Effector CD8-positive, alpha-beta T cell (primary cell): Measurements from ENCODE around the gene TLCD3A.
"Not testable (repeated sequence)": the region's sequence is repeated elsewhere in the genome, so short reads cannot be mapped to it uniquely, and the experiment has no call there.

Experiments
- DNase-seq: peaks from one replicate; lab custom pipeline; 2025; lab: John Stamatoyannopoulos, UW

Gene TLCD3A

GRCh38 chr17:708132-708531 is 24.3 kb upstream of the TLCD3A start:
- no peak for DNase-seq

GRCh38 chr17:718075-718474 is 14.3 kb upstream of the TLCD3A start:
- no peak for DNase-seq

GRCh38 chr17:720706-721539 is 11.5 kb upstream of the TLCD3A start:
- DNase-seq: no peak

GRCh38 chr17:721540-721937 is 10.9 kb upstream of the TLCD3A start:
- no peak for DNase-seq

- DNase-seq: no peak
These were observed 7.3 kb upstream of the TLCD3A start for GRCh38 chr17:725084-725483.

- no peak for DNase-seq
These were observed 6.7 kb upstream of the TLCD3A start for GRCh38 chr17:725746-726145.

GRCh38 chr17:726271-726919 is 6.0 kb upstream of the TLCD3A start:
- DNase-seq: no peak

- no peak for DNase-seq
These were observed 3.5 kb upstream of the TLCD3A start for GRCh38 chr17:728911-729310.

GRCh38 chr17:731644-732066 is 741 bp upstream of the TLCD3A start:
- DNase-seq: no peak

- no peak for DNase-seq
These were observed 715 bp downstream of the TLCD3A start for GRCh38 chr17:732902-733720.

- no peak for DNase-seq
These were observed 1.3 kb downstream of the TLCD3A start for GRCh38 chr17:733743-734142.

- DNase-seq: no peak
These were observed 5.2 kb downstream of the TLCD3A start for GRCh38 chr17:737561-738113.

- DNase-seq: no peak
These were observed 8.0 kb downstream of the TLCD3A start for GRCh38 chr17:740240-741017.

- no peak for DNase-seq
These were observed 9.9 kb downstream of the TLCD3A start for GRCh38 chr17:742147-742793.

GRCh38 chr17:743139-743538 is 10.7 kb downstream of the TLCD3A start:
- no peak for DNase-seq

GRCh38 chr17:744937-745336 is 12.5 kb downstream of the TLCD3A start:
- DNase-seq: no peak

- DNase-seq: no peak
These were observed 13.0 kb downstream of the TLCD3A start for GRCh38 chr17:745406-745805.

- no peak for DNase-seq
These were observed 13.8 kb downstream of the TLCD3A start for GRCh38 chr17:746181-746580.

- DNase-seq: no peak
These were observed 14.6 kb downstream of the TLCD3A start for GRCh38 chr17:746783-747629.

- not testable (repeated sequence) for DNase-seq
These were observed 16.2 kb downstream of the TLCD3A start for GRCh38 chr17:748604-749003.
